CD4-positive, alpha-beta T cell (primary cell): ENCODE data around the gene BOLA1. TPM values are rescaled to one million over a fixed set of nuclear protein-coding genes. Genes with fewer than 3 reads are reported as not detected.

ENCODE experiments used
- ATAC-seq: fragments of 200-7000 bp; cut with Tn5 transposase; one replicate; pipeline ENCODE4 v1.10.0; 2022; ENCODE audit warnings: mild to moderate bottlenecking; ENCODE audit not compliant: poor library complexity
- CTCF ChIA-PET: fragments of 350-600 bp; sonication (Branson Sonifier 250); formaldehyde crosslinking; loops from one replicate; lab custom pipeline; 2021; ENCODE audit warnings: antibody characterized with exemption, inconsistent platforms; lab: Charles Lee
- POLR2A ChIA-PET: fragments of 350-600 bp; sonication (Branson Sonifier 250); formaldehyde crosslinking; loops from one replicate; lab custom pipeline; 2021; ENCODE audit warnings: antibody characterized with exemption, inconsistent platforms; lab: Charles Lee
- DNase-seq, 14 experiments: peaks; one replicate each; pipeline ENCODE4 v3.0.0-alpha.2; 2013 to 2020; ENCODE audit warnings: mixed read lengths in 2 of 14
- H3K27ac ChIP-seq, 2 donors: one replicate each; pipeline versions ENCODE4 v1.5.1 to v1.7.0; 2013; ENCODE audit warnings: low read length in 2 of 2, low read depth in 1 of 2, mild to moderate bottlenecking in 1 of 2
- H3K27me3 ChIP-seq, 2 experiments: 1 replicate in 1 of 2; 2 replicates in 1 of 2; pipeline versions ENCODE4 v1.6.1 to v1.7.0; 2013; ENCODE audit warnings: low read length in 2 of 2, control low read depth in 1 of 2, mild to moderate bottlenecking in 1 of 2, moderate library complexity in 1 of 2; ENCODE audit not compliant: insufficient read depth in 2 of 2, control insufficient read depth in 1 of 2
- H3K36me3 ChIP-seq: one replicate; pipeline ENCODE4 v1.6.1; 2013; ENCODE audit warnings: low read length, control low read depth; ENCODE audit not compliant: insufficient read depth
- H3K4me1 ChIP-seq: one replicate; pipeline ENCODE4 v1.6.1; 2013; ENCODE audit warnings: low read length, control low read depth; ENCODE audit not compliant: insufficient read depth
- H3K4me3 ChIP-seq: one replicate; pipeline ENCODE4 v1.5.1; 2013; ENCODE audit warnings: mild to moderate bottlenecking, low read length, moderate library complexity
- H3K9me3 ChIP-seq, 2 experiments: 1 replicate in 1 of 2; 2 replicates in 1 of 2; pipeline versions ENCODE4 v1.6.1 to v1.7.0; 2013; ENCODE audit warnings: low read length in 2 of 2, mild to moderate bottlenecking in 2 of 2, control low read depth in 1 of 2, moderate library complexity in 1 of 2; ENCODE audit not compliant: control insufficient read depth in 1 of 2, insufficient read depth in 1 of 2
- H3K27ac Mint-ChIP-seq: one replicate; pipeline ENCODE4 v1.8.0; 2020; ENCODE audit warnings: mixed read lengths
- H3K27me3 Mint-ChIP-seq: one replicate; pipeline ENCODE4 v1.8.0; 2021; ENCODE audit warnings: mixed read lengths
- H3K36me3 Mint-ChIP-seq: one replicate; pipeline ENCODE4 v1.8.0; 2021; ENCODE audit warnings: low read depth, mixed read lengths
- H3K4me1 Mint-ChIP-seq: one replicate; pipeline ENCODE4 v1.8.0; 2021; ENCODE audit warnings: low read depth, mixed read lengths
- H3K4me3 Mint-ChIP-seq: one replicate; pipeline ENCODE4 v1.8.0; 2020; ENCODE audit warnings: mild to moderate bottlenecking, mixed read lengths
- H3K9me3 Mint-ChIP-seq: one replicate; pipeline ENCODE4 v1.8.0; 2020; ENCODE audit warnings: mixed read lengths
- CTCF ChIP-seq: fragments of 200-600 bp; IDR thresholded peaks from one replicate; pipeline ENCODE4 v1.8.0; 2022; ENCODE audit warnings: antibody characterized with exemption, mild to moderate bottlenecking
- intact Hi-C, 2 experiments: fragments of 100-400 bp; cut with DNase I in 1 of 2; cut with micrococcal nuclease in 1 of 2; formaldehyde crosslinking; loops; one replicate each; pipeline versions ENCODE4 v1.15.1 to v1.9.0; 2023 to 2025; cut with DNase I, micrococcal nuclease
- total RNA-seq, 174 experiments: library from RNA in 2 of 174; stranded (reverse) in 2 of 174; gene quantifications; one replicate each; pipeline ENCODE4 v1.2.3 and lab custom pipeline; 2021 to 2026

The BOLA1 gene
- total RNA-seq, 2 experiments from 2014 or later: 4.6 to 6.4 TPM

DNA sequence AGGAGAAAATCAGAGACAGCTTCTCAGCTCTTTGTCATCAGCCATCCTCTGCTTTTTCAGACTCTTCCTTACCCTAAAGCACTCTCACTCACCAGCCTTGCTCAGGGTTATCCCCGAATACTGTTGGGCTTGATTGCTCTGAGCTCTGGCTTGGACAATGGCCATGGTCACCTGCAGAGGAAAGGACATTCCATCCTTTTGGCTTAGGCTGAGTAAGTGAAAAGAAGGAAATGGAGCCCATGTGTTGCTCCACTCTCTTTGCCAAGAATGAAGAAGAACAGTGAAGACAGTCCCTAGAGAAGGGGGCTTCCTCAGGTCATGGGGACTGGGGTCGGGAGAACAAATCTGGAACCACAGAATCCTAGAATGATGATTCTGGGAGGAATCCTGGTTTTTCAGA, 35.0 kb downstream of the BOLA1 start:
- DNase-seq (no peak), ATAC-seq (no peak)
- Histone ChIP-seq H3K4me3 (no peak overlapping the region), H3K27ac (no peak overlapping the region), H3K27me3 (no peaks in the 10 kb centered on the region), H3K36me3 (no peaks in the 10 kb centered on the region), H3K4me1 (peaks cover 15% of the 10 kb centered on the region), H3K9me3 (no peaks in the 10 kb centered on the region)
- ChIA-PET CTCF (no interaction called here), POLR2A (interaction anchor here (0.8 to 3.4 kb wide), 2 partner anchors 20 to 47 kb away, joined by 3 to 13 read pairs; a partner anchor contains a TSS)
- Mint-ChIP-seq H3K4me3 (no peak overlapping the region), H3K9me3 (no peaks in the 10 kb centered on the region), H3K36me3 (no peaks in the 10 kb centered on the region), H3K27me3 (peaks cover 8% of the 10 kb centered on the region), H3K27ac (no peak overlapping the region), H3K4me1 (peaks cover 17% of the 10 kb centered on the region)
- intact Hi-C loops: no loop called here
- no peak for TF ChIP-seq CTCF

GRCh38 chr1:149936170-149936991, 37.0 kb downstream of the BOLA1 start, which contains the start of gene MTMR11:
TSS of gene MTMR11 (minus strand) at chr1:149936879. CDS start at chr1:149936647, 232 bp downstream.
- Mint-ChIP-seq H3K36me3 (no peaks in the 10 kb centered on the region), H3K4me1 (peaks cover 18% of the 10 kb centered on the region), H3K27ac (no peak within 1 kb of the TSS), H3K9me3 (no peaks in the 10 kb centered on the region), H3K27me3 (peaks cover 5% of the 10 kb centered on the region), H3K4me3 (no peak within 1 kb of the TSS)
- no peak for TF ChIP-seq CTCF
- Histone ChIP-seq H3K4me1 (peaks cover 16% of the 10 kb centered on the region), H3K4me3 (no peak within 1 kb of the TSS), H3K9me3 (no peaks in the 10 kb centered on the region), H3K27ac (no peak within 1 kb of the TSS), H3K36me3 (no peaks in the 10 kb centered on the region), H3K27me3 (no peaks in the 10 kb centered on the region)
- CTCF ChIA-PET: no interaction called here
- ATAC-seq (no peak), DNase-seq (no peak)
- intact Hi-C loops: no loop called here
- POLR2A ChIA-PET: no interaction called here

DNA sequence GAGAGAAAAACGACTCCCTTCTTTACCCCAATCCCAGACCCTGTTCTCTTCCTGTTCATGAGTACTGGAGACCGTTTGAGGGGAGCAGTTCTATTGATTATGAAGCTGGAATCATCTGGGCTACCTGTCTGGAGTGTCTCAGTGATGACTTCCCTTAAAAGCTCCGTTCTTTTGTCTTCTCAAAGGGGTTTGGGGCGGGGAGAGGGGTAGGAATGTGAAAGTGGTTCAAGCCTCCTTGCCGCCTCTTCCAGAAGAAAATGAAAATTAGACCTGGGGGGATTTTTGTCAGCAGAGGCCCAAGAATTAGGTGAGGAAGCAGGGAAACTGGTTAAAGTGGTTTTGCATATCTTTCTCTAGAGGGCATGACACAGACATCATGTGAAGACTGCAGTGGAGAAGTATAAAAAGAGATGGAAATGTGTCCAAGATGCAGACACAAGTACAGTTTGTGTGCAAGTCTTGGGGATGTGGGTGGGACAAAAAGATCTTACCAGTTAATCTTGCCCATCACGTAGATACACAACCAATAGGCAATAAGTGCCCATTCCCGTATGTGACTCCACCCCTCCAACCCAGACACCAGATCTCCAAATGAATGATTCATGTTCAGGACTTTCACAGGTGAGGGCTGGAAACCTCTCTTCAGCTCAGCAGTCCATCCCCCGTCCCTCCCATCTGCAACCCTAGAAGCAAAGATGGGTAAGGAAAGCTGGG, 37.8 kb downstream of the BOLA1 start:
- Mint-ChIP-seq H3K4me1 (peaks cover 18% of the 10 kb centered on the region), H3K9me3 (no peaks in the 10 kb centered on the region), H3K27me3 (no peaks in the 10 kb centered on the region), H3K4me3 (no peak overlapping the region), H3K27ac (no peak overlapping the region), H3K36me3 (no peaks in the 10 kb centered on the region)
- ChIA-PET POLR2A (no interaction called here), CTCF (interaction anchor here (0.6 to 1.0 kb wide), 2 partner anchors 10 to 37 kb away, joined by 3 read pairs; no protein-coding TSS in a partner anchor)
- intact Hi-C loops: no loop called here
- H3K4me1 ChIP-seq: peaks cover 16% of the 10 kb centered on the region
- no peak overlapping the region for H3K27ac ChIP-seq
- DNase-seq (no peak), ATAC-seq (no peak)
- H3K27me3 ChIP-seq: no peaks in the 10 kb centered on the region
- TF ChIP-seq CTCF: no peak
- no peaks in the 10 kb centered on the region for H3K9me3 ChIP-seq
- H3K4me3 ChIP-seq: no peak overlapping the region
- H3K36me3 ChIP-seq: no peaks in the 10 kb centered on the region
